ENCODE measurements around the gene GIMD1.
"Not testable (repeated sequence)": the region's sequence is repeated elsewhere in the genome, so short reads cannot be mapped to it uniquely, and the experiment has no call there.

- not testable (repeated sequence) for TF ChIP-seq SUZ12 (IDR thresholded peaks at IDR 0.05; ENCODE audit: extremely low read depth, insufficient read depth, insufficient read length); ZNF274 (IDR thresholded peaks at IDR 0.05; ENCODE audit: low read depth, low read length); YY1 (IDR thresholded peaks at IDR 0.05; ENCODE audit: insufficient read depth, insufficient read length)
Observed at GRCh38 chr4:106398898-106399297, 30.3 kb upstream of the GIMD1 start.

All from NT2/D1 (cell line).